AG10803 (cell line): ENCODE measurements around the gene MAPKAP1.

ENCODE experiments used
- DNase-seq: peaks from one replicate; pipeline ENCODE4 v3.0.0; 2010; ENCODE audit warnings: low read depth
- H3K4me3 ChIP-seq: 2 replicates; pipeline ENCODE4 v1.5.1; 2011; ENCODE audit warnings: mild to moderate bottlenecking, low read length, control low read depth
- TF ChIP-seq, protein P1 (sequence below): conservative IDR thresholded peaks from 2 replicates; pipeline ENCODE4 v1.5.1; 2011; ENCODE audit warnings: mild to moderate bottlenecking, low read length, control low read depth, inconsistent platforms

Gene MAPKAP1

DNA sequence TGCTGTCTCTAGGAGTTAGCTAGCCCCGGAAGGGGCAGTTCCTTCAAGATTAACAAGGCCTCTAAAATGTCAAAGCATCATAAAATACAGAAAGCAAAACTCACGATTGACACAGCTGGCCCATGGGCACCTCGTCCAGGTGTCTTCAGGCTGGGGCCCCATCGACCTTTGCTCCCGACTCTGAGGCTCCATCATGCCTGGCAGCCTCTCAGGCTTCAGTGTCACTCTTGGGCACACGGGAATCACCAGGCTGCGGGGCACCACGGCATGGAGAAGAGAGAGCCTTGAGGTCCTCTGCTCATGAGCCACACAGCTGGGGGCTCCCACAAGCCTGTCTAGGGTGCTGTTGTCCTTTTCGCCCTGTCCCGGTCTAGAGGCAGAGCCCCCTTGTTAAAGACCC is 284.2 kb downstream of the MAPKAP1 start:
- H3K4me3 ChIP-seq: no peak overlapping the region
- TF ChIP-seq, protein P1, sequence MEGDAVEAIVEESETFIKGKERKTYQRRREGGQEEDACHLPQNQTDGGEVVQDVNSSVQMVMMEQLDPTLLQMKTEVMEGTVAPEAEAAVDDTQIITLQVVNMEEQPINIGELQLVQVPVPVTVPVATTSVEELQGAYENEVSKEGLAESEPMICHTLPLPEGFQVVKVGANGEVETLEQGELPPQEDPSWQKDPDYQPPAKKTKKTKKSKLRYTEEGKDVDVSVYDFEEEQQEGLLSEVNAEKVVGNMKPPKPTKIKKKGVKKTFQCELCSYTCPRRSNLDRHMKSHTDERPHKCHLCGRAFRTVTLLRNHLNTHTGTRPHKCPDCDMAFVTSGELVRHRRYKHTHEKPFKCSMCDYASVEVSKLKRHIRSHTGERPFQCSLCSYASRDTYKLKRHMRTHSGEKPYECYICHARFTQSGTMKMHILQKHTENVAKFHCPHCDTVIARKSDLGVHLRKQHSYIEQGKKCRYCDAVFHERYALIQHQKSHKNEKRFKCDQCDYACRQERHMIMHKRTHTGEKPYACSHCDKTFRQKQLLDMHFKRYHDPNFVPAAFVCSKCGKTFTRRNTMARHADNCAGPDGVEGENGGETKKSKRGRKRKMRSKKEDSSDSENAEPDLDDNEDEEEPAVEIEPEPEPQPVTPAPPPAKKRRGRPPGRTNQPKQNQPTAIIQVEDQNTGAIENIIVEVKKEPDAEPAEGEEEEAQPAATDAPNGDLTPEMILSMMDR: no peak
- DNase-seq: no peak

DNA sequence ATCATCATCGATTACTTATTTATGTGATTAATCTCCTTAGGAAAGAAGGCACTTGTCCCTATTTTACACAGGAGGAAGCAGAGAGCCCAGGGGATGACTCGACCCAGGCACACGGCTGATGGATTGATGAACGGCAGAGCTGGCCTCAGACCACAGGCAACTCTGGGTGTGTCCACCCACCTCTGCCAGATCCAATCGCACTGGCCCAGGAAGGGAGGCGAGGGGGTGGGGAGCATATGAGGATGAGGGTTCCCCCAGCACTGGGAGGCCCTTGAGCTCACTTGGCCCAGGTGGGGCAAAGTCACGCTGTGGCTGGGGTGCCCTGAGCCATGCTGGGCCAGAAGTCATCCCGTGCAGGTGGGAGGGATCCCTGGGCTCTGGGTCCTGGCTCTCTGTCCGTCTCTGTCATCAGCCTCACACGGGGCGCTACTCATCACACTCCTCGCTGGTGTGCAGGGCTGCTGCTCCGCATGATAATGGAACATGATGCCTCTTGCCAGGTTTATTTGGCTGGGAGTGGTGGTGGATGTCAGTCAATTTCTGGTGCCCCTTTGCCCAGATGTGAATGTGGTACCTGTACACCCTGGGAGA is 285.3 kb downstream of the MAPKAP1 start:
- H3K4me3 ChIP-seq: no peak overlapping the region
- TF ChIP-seq, protein P1: no peak
- no peak for DNase-seq

GRCh38 chr9:125421166-125421565 is 285.8 kb downstream of the MAPKAP1 start:
- no peak overlapping the region for H3K4me3 ChIP-seq
- no peak for DNase-seq
- TF ChIP-seq, protein P1: no peak

- no peak overlapping the region for H3K4me3 ChIP-seq
- TF ChIP-seq, protein P1: no peak
- DNase-seq: no peak
Observed at GRCh38 chr9:125418404-125418803, 288.6 kb downstream of the MAPKAP1 start.

GRCh38 chr9:125416517-125416916 is 290.5 kb downstream of the MAPKAP1 start:
- no peak overlapping the region for H3K4me3 ChIP-seq
- TF ChIP-seq, protein P1: no peak
- DNase-seq: no peak

DNA sequence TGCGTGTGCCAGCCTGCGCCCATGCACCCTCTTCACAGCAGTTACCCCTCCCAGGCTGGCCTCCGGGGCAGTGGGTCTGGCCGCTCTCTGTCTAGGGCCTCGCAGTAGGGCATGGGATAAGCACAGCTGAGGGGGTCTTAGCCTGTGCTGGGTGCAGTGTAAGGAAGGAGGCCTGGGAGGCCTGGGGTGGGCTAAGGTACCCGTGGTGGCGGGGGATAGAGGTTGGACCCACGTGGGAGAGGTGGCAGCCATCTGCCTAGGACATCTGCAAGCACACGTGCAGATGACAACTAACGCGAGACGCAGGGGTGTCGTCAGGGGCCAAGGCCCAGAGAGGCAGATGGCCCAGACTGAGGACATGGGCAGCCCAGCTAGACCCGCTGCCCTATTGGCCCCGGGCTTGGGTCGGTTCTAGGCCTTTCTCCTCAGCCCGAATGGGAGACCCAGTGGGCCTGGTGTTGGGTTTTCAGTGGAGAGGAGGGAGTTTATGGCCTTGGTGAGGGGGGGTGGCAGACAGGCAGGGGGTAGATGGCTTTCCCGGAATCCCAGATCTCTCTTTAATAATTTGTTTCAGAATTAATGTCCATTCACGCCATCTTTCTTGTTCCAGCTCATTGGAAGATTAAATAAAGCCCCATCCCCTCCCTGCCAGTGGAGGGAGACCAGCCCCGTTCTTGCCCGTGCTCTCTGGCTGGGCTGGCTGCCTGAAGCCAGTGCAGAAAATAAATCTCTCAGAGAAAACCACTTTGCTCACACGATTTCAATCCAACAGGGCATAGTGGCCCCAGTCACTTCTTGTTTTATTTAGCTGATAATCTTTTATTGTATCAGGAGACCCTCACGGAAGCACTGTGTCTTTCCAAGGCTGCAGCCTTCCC is 291.2 kb downstream of the MAPKAP1 start:
- no peak for DNase-seq
- TF ChIP-seq, protein P1: no peak
- H3K4me3 ChIP-seq: no peak overlapping the region

DNA sequence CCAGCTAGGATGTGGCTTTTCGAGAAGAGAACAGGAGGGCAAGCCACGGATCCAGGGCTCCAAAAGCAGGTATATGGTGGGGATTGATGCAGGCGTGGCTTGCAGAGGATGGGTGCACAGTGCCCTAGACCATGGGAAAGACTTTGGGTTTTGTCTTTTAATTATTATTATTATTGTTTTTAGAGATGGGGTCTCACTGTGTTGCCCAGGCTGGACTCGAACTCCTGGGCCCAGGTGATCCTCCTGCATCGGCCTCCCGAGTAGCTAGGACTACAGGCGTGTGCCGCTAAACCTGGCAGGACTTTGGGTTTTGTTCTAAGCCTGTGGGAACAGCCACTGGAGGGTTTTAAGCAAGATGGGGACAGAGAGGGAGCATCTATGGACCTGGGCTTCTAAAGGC is 293.4 kb downstream of the MAPKAP1 start:
- DNase-seq: no peak
- TF ChIP-seq, protein P1: no peak

More for the DNA sequence above, 293.4 kb downstream of the MAPKAP1 start:
- no peak overlapping the region for H3K4me3 ChIP-seq
